HCT116 (cell line): ENCODE measurements around the gene LMO7. TPM values are rescaled to one million over a fixed set of nuclear protein-coding genes. Genes with fewer than 3 reads are reported as not detected.
A peak's percentile ranks its signal among the peaks of the same experiment; 100 is the strongest.

ENCODE experiments used
- ATAC-seq: fragments of 200-7000 bp; cut with Tn5 transposase; 2 replicates; pipeline ENCODE4 v1.9.1; 2020; ENCODE audit warnings: mild to moderate bottlenecking, moderate library complexity
- BruUV-seq: library from RNA; stranded (reverse); fragments of 400-500 nt; replicated peaks from 2 replicates; lab custom pipeline; 2021; lab: Mats Ljungman, UMichigan
- CTCF ChIA-PET: fragments of 300-600 bp; sonication (Branson Sonifier 250); formaldehyde crosslinking; loops from one replicate; lab custom pipeline; 2021; ENCODE audit warnings: antibody characterized with exemption; lab: Charles Lee
- POLR2A ChIA-PET: fragments of 300-600, 350-600 bp; sonication (Branson Sonifier 250); formaldehyde crosslinking; loops from one replicate; lab custom pipeline; 2021; ENCODE audit warnings: antibody characterized with exemption; lab: Charles Lee
- RAD21 ChIA-PET, 2 experiments: fragments of 300-600 bp; sonication (Branson Sonifier 250); formaldehyde crosslinking; loops; one replicate each; lab custom pipeline; 2023; ENCODE audit warnings: low total read pairs in 2 of 2; ENCODE audit not compliant: uncharacterized antibody in 2 of 2, unreplicated experiment in 2 of 2, low non-redundant PET in 1 of 2; lab: Charles Lee
- DNase-seq: peaks from one replicate; pipeline ENCODE4 v3.0.0-alpha.2; 2010; ENCODE audit warnings: low read depth, low spot score
- H2AFZ ChIP-seq: fragments of 200-600 bp; shearing (Covaris generic), sonication (generic); 2 replicates; pipeline ENCODE4 v1.6.1; 2017; ENCODE audit warnings: low read depth, mixed run types, mixed read lengths, antibody characterized with exemption, low read length; ENCODE audit not compliant: poor library complexity, severe bottlenecking
- H3K27ac ChIP-seq: 2 replicates; pipeline ENCODE4 v1.5.1; 2012; ENCODE audit warnings: low read depth, low read length
- H3K27me3 ChIP-seq: fragments of 200-600 bp; sonication (generic); 2 replicates; pipeline ENCODE4 v1.6.1; 2016; ENCODE audit warnings: mixed run types, low read length, mixed read lengths; ENCODE audit not compliant: insufficient read depth
- H3K36me3 ChIP-seq, 2 experiments: fragments of 200-500 bp in 1 of 2; fragments of 200-600 bp in 1 of 2; sonication (Bioruptor generic) in 1 of 2; sonication (generic) in 1 of 2; 2 replicates each; pipeline versions ENCODE4 v1.5.1 to v1.6.1; 2014 to 2016; ENCODE audit warnings: low read length in 2 of 2, inconsistent platforms in 1 of 2, mixed read lengths in 1 of 2, mixed run types in 1 of 2; ENCODE audit not compliant: insufficient read depth in 2 of 2, control insufficient read depth in 1 of 2
- H3K4me1 ChIP-seq, 2 experiments: fragments of 200-600 bp in 1 of 2; sonication (generic) in 1 of 2; 2 replicates each; pipeline versions ENCODE4 v1.5.1 to v1.6.1; 2012 to 2017; ENCODE audit warnings: low read length in 2 of 2, inconsistent platforms in 1 of 2, mild to moderate bottlenecking in 1 of 2, mixed read lengths in 1 of 2, mixed run types in 1 of 2, moderate library complexity in 1 of 2; ENCODE audit not compliant: insufficient read depth in 2 of 2, control insufficient read depth in 1 of 2
- H3K4me2 ChIP-seq: fragments of 200-600 bp; sonication (generic); 2 replicates; pipeline ENCODE4 v1.6.1; 2017; ENCODE audit warnings: mixed run types, low read length, mixed read lengths
- H3K4me3 ChIP-seq, 2 experiments: fragments of 200-600 bp in 1 of 2; sonication (generic) in 1 of 2; replicated peaks in 1 of 2; 2 replicates each; pipeline ENCODE4 v1.5.1; 2011 to 2016; ENCODE audit warnings: low read length in 2 of 2, control low read depth in 1 of 2, low read depth in 1 of 2, mild to moderate bottlenecking in 1 of 2, mixed read lengths in 1 of 2, mixed run types in 1 of 2
- H3K79me2 ChIP-seq: fragments of 200-600 bp; sonication (generic); 2 replicates; pipeline ENCODE4 v1.6.1; 2017; ENCODE audit warnings: mild to moderate bottlenecking, mixed run types, low read length, moderate library complexity, mixed read lengths; ENCODE audit not compliant: insufficient read depth
- H3K9ac ChIP-seq: fragments of 200-600 bp; sonication (generic); 2 replicates; pipeline ENCODE4 v1.6.1; 2016; ENCODE audit warnings: low read length, mixed read lengths
- H3K9me2 ChIP-seq: fragments of 200-600 bp; sonication (generic), shearing (Covaris generic); 2 replicates; pipeline ENCODE4 v1.6.1; 2017; ENCODE audit warnings: mixed run types, mild to moderate bottlenecking, moderate library complexity; ENCODE audit not compliant: insufficient read depth
- H3K9me3 ChIP-seq, 2 experiments: fragments of 200-500 bp in 1 of 2; fragments of 200-600 bp in 1 of 2; sonication (Bioruptor generic) in 1 of 2; sonication (generic) in 1 of 2; 2 replicates each; pipeline ENCODE4 v1.6.1; 2014 to 2017; ENCODE audit warnings: low read length in 2 of 2, mixed read lengths in 2 of 2, inconsistent platforms in 1 of 2, low read depth in 1 of 2, mild to moderate bottlenecking in 1 of 2, mixed run types in 1 of 2, moderate library complexity in 1 of 2; ENCODE audit not compliant: control insufficient read depth in 1 of 2, insufficient read depth in 1 of 2
- H4K20me1 ChIP-seq: fragments of 200-600 bp; sonication (generic), shearing (Covaris generic); 2 replicates; pipeline ENCODE4 v1.6.1; 2017; ENCODE audit warnings: mixed run types, mild to moderate bottlenecking, moderate library complexity; ENCODE audit not compliant: insufficient read depth
- EZH2 ChIP-seq: fragments of 200-600 bp; sonication (generic); IDR thresholded peaks from 2 replicates; pipeline ENCODE4 v1.6.1; 2017; ENCODE audit warnings: antibody characterized with exemption, mixed run types
- ZNF274 ChIP-seq: fragments of 200-500 bp; sonication (Bioruptor generic); IDR thresholded peaks from 2 replicates; pipeline ENCODE4 v1.6.1; 2014; ENCODE audit warnings: mild to moderate bottlenecking, low read depth, low read length, inconsistent platforms
- intact Hi-C: fragments of 100-400 bp; cut with micrococcal nuclease; formaldehyde crosslinking; loops from 2 replicates; pipeline ENCODE4 v1.10.0; 2022
- total RNA-seq: library from RNA; stranded (reverse); gene quantifications from one replicate; pipeline ENCODE4 v1.2.1, GENCODE V29; 2021; ENCODE audit not compliant: unreplicated experiment
- TF ChIP-seq, protein P1 (sequence below): IDR thresholded peaks from 2 replicates; pipeline ENCODE4 v1.6.1; 2011; ENCODE audit warnings: mild to moderate bottlenecking, low read length, moderate library complexity; ENCODE audit not compliant: insufficient replicate concordance; ENCODE audit errors: extremely low read depth

The LMO7 gene
- total RNA-seq, 1 experiment from 2014 or later = 8.1 TPM

DNA sequence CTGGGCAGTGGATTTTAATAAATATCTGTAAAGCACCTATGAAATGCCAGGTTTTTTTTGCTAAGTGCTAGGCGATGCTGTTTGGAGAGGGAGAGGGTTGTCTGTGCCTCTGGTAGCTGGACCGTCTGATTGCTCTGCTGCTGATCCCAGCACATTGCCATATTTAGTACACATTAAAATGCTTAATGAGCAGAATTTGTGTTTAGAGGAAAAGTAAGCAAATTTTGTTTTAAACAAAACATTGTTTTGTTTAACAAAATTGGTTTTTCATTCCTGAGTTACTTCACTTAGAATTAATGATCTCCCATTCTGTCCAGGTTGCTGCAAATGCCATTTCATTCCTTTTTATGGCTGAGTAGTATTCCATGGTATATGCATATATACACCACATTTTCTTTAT is 85.2 kb downstream of the LMO7 start:
- CTCF ChIA-PET = no interaction called here
- ATAC-seq (no peak), DNase-seq (no peak)
- Histone ChIP-seq H3K27me3 (no peaks in the 10 kb centered on the region), H3K27ac (no peak overlapping the region), H3K4me2 (no peak overlapping the region), H3K79me2 (no peaks in the 10 kb centered on the region), H3K9ac (no peak overlapping the region), H2AFZ (no peak overlapping the region), H3K4me3 (no peak overlapping the region), H3K36me3 (no peaks in the 10 kb centered on the region), H4K20me1 (no peaks in the 10 kb centered on the region), H3K9me3 (no peaks in the 10 kb centered on the region), H3K4me1 (peaks cover 20 to 44% of the 10 kb centered on the region in 2 experiments), H3K9me2 (no peaks in the 10 kb centered on the region)
- TF ChIP-seq, protein P1, sequence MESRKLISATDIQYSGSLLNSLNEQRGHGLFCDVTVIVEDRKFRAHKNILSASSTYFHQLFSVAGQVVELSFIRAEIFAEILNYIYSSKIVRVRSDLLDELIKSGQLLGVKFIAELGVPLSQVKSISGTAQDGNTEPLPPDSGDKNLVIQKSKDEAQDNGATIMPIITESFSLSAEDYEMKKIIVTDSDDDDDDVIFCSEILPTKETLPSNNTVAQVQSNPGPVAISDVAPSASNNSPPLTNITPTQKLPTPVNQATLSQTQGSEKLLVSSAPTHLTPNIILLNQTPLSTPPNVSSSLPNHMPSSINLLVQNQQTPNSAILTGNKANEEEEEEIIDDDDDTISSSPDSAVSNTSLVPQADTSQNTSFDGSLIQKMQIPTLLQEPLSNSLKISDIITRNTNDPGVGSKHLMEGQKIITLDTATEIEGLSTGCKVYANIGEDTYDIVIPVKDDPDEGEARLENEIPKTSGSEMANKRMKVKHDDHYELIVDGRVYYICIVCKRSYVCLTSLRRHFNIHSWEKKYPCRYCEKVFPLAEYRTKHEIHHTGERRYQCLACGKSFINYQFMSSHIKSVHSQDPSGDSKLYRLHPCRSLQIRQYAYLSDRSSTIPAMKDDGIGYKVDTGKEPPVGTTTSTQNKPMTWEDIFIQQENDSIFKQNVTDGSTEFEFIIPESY = no peak
- POLR2A ChIA-PET = no interaction called here
- RAD21 ChIA-PET = no interaction called here
- BruUV-seq = no TSS peak
- intact Hi-C loops = no loop called here

GRCh38 chr13:75723901-75724300 is 87.8 kb downstream of the LMO7 start:
- RAD21 ChIA-PET = no interaction called here
- H3K36me3 ChIP-seq = no peaks in the 10 kb centered on the region
- H4K20me1 ChIP-seq = no peaks in the 10 kb centered on the region
- CTCF ChIA-PET = no interaction called here
- H3K79me2 ChIP-seq = no peaks in the 10 kb centered on the region
- no peaks in the 10 kb centered on the region for H3K27me3 ChIP-seq
- H3K4me1 ChIP-seq = peaks cover 8 to 25% of the 10 kb centered on the region in 2 experiments; a peak in 3 of 4 replicates
- BruUV-seq = no TSS peak
- TF ChIP-seq ZNF274 (no peak), EZH2 (no peak)
- TF ChIP-seq, all 23 proteins: peak for 0
- no peak overlapping the region for H3K4me3 ChIP-seq
- H3K9me2 ChIP-seq = no peaks in the 10 kb centered on the region
- POLR2A ChIA-PET = no interaction called here
- H3K9ac ChIP-seq = no peak overlapping the region
- no peak overlapping the region for H3K27ac ChIP-seq
- intact Hi-C loops = no loop called here
- ATAC-seq (0 out of 2 replicates have a peak, but pooled peaks have one; percentile 34), DNase-seq (no peak)
- H3K9me3 ChIP-seq = no peaks in the 10 kb centered on the region
- no peak overlapping the region for H3K4me2 ChIP-seq
- H2AFZ ChIP-seq = no peak overlapping the region
